HG02870 (cell line): ENCODE measurements around the gene GPHN.

ENCODE experiments used
- ATAC-seq: cut with Tn5 transposase; IDR thresholded peaks from one replicate; pipeline ENCODE4 v1.9.1; 2021; ENCODE audit warnings: mild to moderate bottlenecking, moderate library complexity; ENCODE audit not compliant: unreplicated experiment

Gene GPHN

DNA sequence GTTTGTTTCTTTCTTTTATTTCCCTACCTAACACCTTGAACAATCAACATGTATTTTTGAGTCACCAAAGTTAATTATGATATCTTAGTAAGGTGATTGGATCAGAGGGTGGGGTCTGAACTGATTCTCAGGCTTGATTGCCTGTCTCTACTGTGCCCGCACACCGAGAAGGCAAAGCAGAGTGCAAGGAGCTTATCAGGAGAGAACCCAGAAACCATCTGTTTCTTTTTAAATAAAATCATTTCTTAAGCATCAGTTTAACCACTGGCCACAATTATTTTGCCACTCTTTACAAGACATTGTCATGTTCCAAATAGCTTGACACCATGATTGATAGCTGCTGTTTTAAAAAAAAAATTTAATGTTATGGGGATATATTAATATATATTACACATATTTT, 684.4 kb downstream of the GPHN start:
- ATAC-seq: no peak

DNA sequence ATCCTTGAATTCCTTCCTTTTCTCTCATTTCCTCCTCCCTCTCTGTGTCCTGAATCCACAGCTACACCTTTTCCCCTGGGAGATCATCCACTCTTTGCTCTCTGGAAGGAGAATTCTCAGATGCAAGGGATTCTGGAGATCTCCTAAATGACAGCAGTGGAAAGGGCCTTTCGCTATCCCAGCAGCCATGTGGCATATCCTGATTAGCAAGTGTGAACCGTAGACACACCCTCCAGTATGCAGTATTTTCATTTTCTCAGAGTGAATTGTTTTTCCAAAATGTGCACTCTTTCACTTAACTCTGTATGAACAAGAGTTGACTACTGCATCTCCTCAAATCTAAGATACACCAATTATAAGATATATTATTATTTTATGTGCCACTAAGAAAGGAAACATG, 687.3 kb downstream of the GPHN start:
- ATAC-seq: no peak

GRCh38 chr14:67199016-67199415, 691.1 kb downstream of the GPHN start:
- no peak for ATAC-seq

- no peak for ATAC-seq
Observed at GRCh38 chr14:67207810-67208209, 699.9 kb downstream of the GPHN start.

GRCh38 chr14:67218126-67218525, 710.2 kb downstream of the GPHN start:
- no peak for ATAC-seq

GRCh38 chr14:67221248-67221981, 713.5 kb downstream of the GPHN start:
- ATAC-seq: no peak

- no peak for ATAC-seq
Observed at GRCh38 chr14:67221982-67222328, 714.0 kb downstream of the GPHN start.

DNA sequence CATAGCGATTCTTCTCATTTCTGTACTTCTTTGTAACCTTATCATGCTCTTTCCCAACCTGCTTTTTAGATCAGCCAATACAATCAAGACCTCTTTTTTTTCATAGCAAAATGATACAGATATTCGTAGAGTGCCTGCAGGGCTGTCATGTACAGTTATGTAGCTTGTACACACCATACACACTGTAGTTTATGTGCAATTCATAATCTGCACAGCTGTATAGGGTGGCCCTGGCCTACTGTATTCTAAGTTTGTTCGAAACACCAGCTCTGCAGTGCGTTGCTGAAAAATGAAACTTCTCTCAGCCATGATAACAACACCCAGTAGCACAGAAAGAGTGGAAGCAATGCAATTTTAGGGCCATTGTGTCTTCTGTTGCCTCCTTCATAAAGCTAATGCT, 717.6 kb downstream of the GPHN start:
- ATAC-seq: no peak

DNA sequence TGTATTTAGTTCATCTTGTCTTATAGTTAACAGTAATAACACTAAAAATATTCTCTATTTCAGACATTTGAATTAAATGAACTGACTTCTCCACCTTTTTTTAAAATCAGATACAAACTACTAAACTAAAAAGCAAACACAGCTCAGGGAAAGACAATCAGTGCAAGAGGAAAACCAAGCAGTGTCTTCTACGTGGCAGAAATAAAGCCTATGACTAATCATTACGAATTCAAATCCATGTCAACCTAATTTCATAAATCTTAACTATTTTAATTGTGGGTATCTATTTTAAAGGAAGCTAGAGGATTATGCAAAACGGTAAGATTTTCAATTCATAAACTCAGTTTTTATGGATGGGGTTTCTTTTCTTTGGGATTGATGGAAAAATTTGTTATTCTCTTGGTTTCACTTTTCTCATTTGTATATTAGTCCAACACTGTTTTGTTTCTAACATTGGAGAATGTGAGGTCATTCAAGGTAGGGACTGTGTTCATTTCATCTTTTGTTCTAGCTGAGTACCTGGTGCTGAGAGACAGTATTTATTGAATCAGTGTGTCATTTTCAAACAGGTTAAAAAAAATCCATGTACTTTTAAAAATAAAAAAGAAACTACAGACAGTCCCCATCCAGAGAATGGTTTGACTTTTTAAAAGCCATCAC, 720.5 kb downstream of the GPHN start:
- ATAC-seq: no peak
